ENCODE results near the gene SEL1L. TPM values are rescaled to one million over a fixed set of nuclear protein-coding genes. Genes with fewer than 3 reads are reported as not detected.

SEL1L gene
- total RNA-seq, 1 experiment from 2014 or later: 41.4 TPM

- RAD21 ChIA-PET (ENCODE audit: low non-redundant PET in 1 of 2, low total read pairs in 2 of 2, uncharacterized antibody in 2 of 2, unreplicated experiment in 2 of 2): no interaction called here
- POLR2A ChIA-PET: interaction anchor here (0.7 kb wide), 1 partner anchor 231 kb away, joined by 3 read pairs; no protein-coding TSS in a partner anchor
- no peak overlapping the region for H3K27ac ChIP-seq (ENCODE audit: low read depth, low read length)
- no peak overlapping the region for H2AFZ ChIP-seq (ENCODE audit: low read depth, low read length, poor library complexity, severe bottlenecking)
- CTCF ChIA-PET: interaction anchor here (6.8 kb wide), 1 partner anchor 182 kb away, joined by 93 read pairs; no protein-coding TSS in a partner anchor
- TF ChIP-seq EZH2 (IDR thresholded peaks at IDR 0.05): no peak
- TF ChIP-seq SP1 (IDR thresholded peaks at IDR 0.05; ENCODE audit: low read depth): no peak
- TF ChIP-seq EGR1 (IDR thresholded peaks at IDR 0.05; ENCODE audit: low read depth): no peak
- no peak overlapping the region for H3K4me2 ChIP-seq (ENCODE audit: low read length)
- no peak overlapping the region for H3K4me3 ChIP-seq (replicated peaks in 1 of 2; ENCODE audit: low read depth in 1 of 2, low read length in 2 of 2)
- no TSS peak for BruUV-seq (replicated peaks)
- H3K9ac ChIP-seq (ENCODE audit: low read length): no peak overlapping the region
- no peak for DNase-seq (ENCODE audit: low read depth, low spot score)
- H3K9me3 ChIP-seq (ENCODE audit: control insufficient read depth in 1 of 2, insufficient read depth in 1 of 2, low read depth in 1 of 2, low read length in 2 of 2): no peaks in the 10 kb centered on the region
- no peaks in the 10 kb centered on the region for H3K9me2 ChIP-seq (ENCODE audit: insufficient read depth)
- no peaks in the 10 kb centered on the region; the same call in 1 of the 2 replicates for H3K27me3 ChIP-seq (ENCODE audit: insufficient read depth, low read length)
- H4K20me1 ChIP-seq (ENCODE audit: insufficient read depth): no peaks in the 10 kb centered on the region
- no peaks in the 10 kb centered on the region for H3K36me3 ChIP-seq (ENCODE audit: control insufficient read depth in 1 of 2, insufficient read depth in 2 of 2, low read length in 2 of 2)
- intact Hi-C loops (cut with micrococcal nuclease): no loop called here
- no peaks in the 10 kb centered on the region for H3K79me2 ChIP-seq (ENCODE audit: insufficient read depth, low read length)
- H3K4me1 ChIP-seq (ENCODE audit: control insufficient read depth in 1 of 2, insufficient read depth in 2 of 2, low read length in 2 of 2): no peaks in the 10 kb centered on the region
- ATAC-seq: no peak
Measured at GRCh38 chr14:81450100-81450531, 83.5 kb downstream of the SEL1L start.

- Histone ChIP-seq H3K9ac (ENCODE audit: low read length) (no peak overlapping the region), H3K27me3 (ENCODE audit: insufficient read depth, low read length) (no peaks in the 10 kb centered on the region; the same call in 1 of the 2 replicates), H3K4me2 (ENCODE audit: low read length) (no peak overlapping the region), H3K4me3 (replicated peaks in 1 of 2; ENCODE audit: low read depth in 1 of 2, low read length in 2 of 2) (no peak overlapping the region), H3K79me2 (ENCODE audit: insufficient read depth, low read length) (no peaks in the 10 kb centered on the region), H3K9me3 (ENCODE audit: control insufficient read depth in 1 of 2, insufficient read depth in 1 of 2, low read depth in 1 of 2, low read length in 2 of 2) (no peaks in the 10 kb centered on the region), H3K9me2 (ENCODE audit: insufficient read depth) (no peaks in the 10 kb centered on the region), H3K27ac (ENCODE audit: low read depth, low read length) (no peak overlapping the region), H2AFZ (ENCODE audit: low read depth, low read length, poor library complexity, severe bottlenecking) (no peak overlapping the region), H3K36me3 (ENCODE audit: control insufficient read depth in 1 of 2, insufficient read depth in 2 of 2, low read length in 2 of 2) (no peaks in the 10 kb centered on the region), H4K20me1 (ENCODE audit: insufficient read depth) (no peaks in the 10 kb centered on the region), H3K4me1 (ENCODE audit: control insufficient read depth in 1 of 2, insufficient read depth in 2 of 2, low read length in 2 of 2) (no peaks in the 10 kb centered on the region)
- BruUV-seq (replicated peaks): no TSS peak
- ATAC-seq (no peak), DNase-seq (ENCODE audit: low read depth, low spot score) (no peak)
- RAD21 ChIA-PET (ENCODE audit: low non-redundant PET in 1 of 2, low total read pairs in 2 of 2, uncharacterized antibody in 2 of 2, unreplicated experiment in 2 of 2): no interaction called here
- POLR2A ChIA-PET: interaction anchor here (0.7 kb wide), 1 partner anchor 230 kb away, joined by 3 read pairs; no protein-coding TSS in a partner anchor
- CTCF ChIA-PET: interaction anchor here (6.8 kb wide), 1 partner anchor 181 kb away, joined by 93 read pairs; no protein-coding TSS in a partner anchor
- intact Hi-C loops (cut with micrococcal nuclease): no loop called here
- TF ChIP-seq CTCF (IDR thresholded peaks at IDR 0.05 in 2 of 3, conservative IDR thresholded peaks at IDR 0.05 in 1 of 3; ENCODE audit: borderline replicate concordance in 1 of 3, insufficient read depth in 1 of 3, low read depth in 2 of 3, low read length in 2 of 3) (no peak), SIN3A (IDR thresholded peaks at IDR 0.05; ENCODE audit: low read depth) (no peak), ZBTB33 (IDR thresholded peaks at IDR 0.05; ENCODE audit: extremely low read depth, insufficient replicate concordance, low read length) (no peak), YY1 (IDR thresholded peaks at IDR 0.05; ENCODE audit: extremely low read depth, insufficient replicate concordance, low read depth, low read length) (no peak), SP1 (IDR thresholded peaks at IDR 0.05; ENCODE audit: low read depth) (no peak), ZFX (IDR thresholded peaks at IDR 0.05) (no peak), RAD21 (IDR thresholded peaks at IDR 0.05; ENCODE audit: low read depth) (no peak), EZH2phosphoT487 (IDR thresholded peaks at IDR 0.05; ENCODE audit: borderline replicate concordance) (no peak), FOSL1 (IDR thresholded peaks at IDR 0.05; ENCODE audit: low read depth) (no peak), JUND (IDR thresholded peaks at IDR 0.05) (no peak), MAX (IDR thresholded peaks at IDR 0.05) (no peak), POLR2A (IDR thresholded peaks at IDR 0.05; ENCODE audit: borderline replicate concordance, extremely low read depth, insufficient read depth, insufficient read length) (no peak), CEBPB (IDR thresholded peaks at IDR 0.05; ENCODE audit: low read depth) (no peak), POLR2AphosphoS5 (IDR thresholded peaks at IDR 0.05; ENCODE audit: low read depth, low read length) (no peak), EGR1 (IDR thresholded peaks at IDR 0.05; ENCODE audit: low read depth) (no peak), ZNF274 (IDR thresholded peaks at IDR 0.05; ENCODE audit: low read depth, low read length) (no peak), TCF7L2 (IDR thresholded peaks at IDR 0.05; ENCODE audit: borderline replicate concordance, extremely low read depth, insufficient read depth, insufficient read length) (no peak)
Measured at GRCh38 chr14:81449576-81449975, 84.1 kb downstream of the SEL1L start.
